CD4-positive, alpha-beta T cell treated with Interleukin-21 for 1 hour (primary cell): Measurements from ENCODE around the gene SMARCA2.
A peak's percentile ranks its signal among the peaks of the same experiment; 100 is the strongest.

ENCODE experiments used
- DNase-seq: peaks from one replicate; pipeline ENCODE4 v3.0.0-alpha.2; 2020

The SMARCA2 gene

GRCh38 chr9:2043243-2043642, 28.1 kb downstream of the SMARCA2 start:
- no peak for DNase-seq

- DNase-seq = no peak
Observed at GRCh38 chr9:2043881-2044462, 28.8 kb downstream of the SMARCA2 start.

DNA sequence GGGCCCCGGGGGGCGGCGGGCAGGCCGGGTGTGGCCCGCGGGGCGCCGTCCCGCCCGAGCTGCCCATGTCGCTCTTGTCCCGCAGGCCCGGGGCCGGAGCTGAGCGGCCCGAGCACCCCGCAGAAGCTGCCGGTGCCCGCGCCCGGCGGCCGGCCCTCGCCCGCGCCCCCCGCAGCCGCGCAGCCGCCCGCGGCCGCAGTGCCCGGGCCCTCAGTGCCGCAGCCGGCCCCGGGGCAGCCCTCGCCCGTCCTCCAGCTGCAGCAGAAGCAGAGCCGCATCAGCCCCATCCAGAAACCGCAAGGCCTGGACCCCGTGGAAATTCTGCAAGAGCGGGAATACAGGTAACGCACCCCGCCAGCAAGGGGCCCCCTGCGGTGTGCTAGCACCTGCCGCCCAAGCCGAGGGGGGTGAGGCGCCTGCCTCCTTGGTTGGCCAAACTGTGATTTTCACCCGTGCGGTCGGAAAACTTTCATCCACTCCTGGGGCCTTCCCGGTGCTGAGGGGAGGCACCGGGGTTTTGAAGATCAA, 32.1 kb downstream of the SMARCA2 start:
- DNase-seq = no peak

- no peak for DNase-seq
Observed at GRCh38 chr9:2047916-2048315, 32.8 kb downstream of the SMARCA2 start.

DNA sequence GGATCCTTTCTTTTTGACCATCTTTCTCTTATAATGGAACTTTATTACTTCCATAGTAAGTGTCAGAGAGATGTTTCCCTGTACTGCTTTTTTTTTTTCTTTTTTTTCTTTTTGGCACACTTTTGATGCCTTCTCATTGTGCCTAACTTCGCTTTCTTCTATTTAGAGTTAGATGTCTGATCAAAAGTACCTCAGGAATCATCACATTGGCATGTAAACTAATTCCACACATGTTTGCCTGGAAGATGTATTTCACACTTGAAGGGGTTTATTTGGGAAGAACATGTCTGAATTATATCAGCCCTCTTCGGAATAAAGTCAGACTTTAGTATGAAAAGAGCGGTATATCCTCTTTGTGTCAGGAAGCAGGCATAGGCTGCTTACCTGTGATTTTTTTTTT, 35.1 kb downstream of the SMARCA2 start:
- DNase-seq = no peak

DNA sequence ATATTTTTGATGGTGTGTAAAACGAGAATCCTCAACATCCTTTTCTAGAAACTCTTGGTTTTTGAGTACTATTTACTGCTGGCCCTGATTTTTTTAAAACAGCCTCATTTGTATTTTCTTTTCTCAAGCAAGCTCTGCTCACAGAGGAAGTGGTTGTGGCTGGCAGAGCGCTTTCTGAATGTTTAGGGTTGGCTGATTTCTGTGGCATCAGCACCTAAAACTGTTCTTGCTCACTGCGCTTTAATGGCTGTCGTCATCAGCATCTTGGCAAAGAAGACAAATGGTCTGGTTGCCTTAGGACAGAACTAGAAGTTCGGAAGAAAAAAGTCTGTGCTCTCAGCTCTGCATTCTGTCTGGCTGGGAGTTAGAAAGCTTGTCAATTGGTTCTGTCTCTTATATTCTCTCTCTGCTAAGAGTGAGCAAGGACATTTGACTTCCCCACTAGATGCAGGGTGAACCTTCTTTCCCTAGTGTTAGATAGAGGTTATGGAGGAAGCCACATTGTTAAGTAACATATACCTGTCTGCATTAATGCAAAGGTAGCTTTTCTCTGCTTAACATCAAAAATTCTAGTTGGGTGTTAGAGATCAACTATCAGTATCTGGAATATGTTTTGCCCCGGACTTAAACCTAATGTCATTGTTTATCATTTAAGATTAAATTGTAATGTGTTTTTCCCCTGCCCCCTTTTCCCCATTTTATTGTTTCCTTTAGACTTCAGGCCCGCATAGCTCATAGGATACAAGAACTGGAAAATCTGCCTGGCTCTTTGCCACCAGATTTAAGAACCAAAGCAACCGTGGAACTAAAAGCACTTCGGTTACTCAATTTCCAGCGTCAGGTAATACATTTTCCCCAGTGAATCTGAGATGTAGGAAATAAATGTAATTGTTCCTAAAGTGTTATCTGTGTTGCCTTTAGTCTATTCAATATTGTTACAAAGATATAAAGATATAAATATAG, 39.0 kb downstream of the SMARCA2 start:
- peak; percentile 81 for DNase-seq

DNA sequence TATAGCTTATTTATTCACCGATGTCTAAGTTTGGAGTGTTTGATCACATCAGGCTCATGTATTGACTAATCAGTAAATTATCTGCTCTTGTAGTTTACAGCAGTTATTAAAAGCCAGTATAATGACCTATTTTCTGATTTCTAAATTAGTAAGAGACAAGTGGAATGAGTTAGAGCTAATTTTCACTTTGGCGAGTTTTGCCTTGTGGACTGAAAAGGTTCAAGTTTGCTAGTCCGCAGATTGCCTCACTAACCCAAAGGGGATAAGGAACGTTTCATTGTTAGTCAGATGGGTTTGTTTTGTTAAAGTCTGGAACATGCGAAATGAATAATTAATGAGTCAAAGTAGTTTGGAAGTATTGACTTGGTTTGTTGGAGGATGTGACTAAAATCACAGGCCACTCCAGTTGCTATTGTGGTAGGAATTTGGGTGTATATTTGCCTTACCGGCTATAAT, 40.1 kb downstream of the SMARCA2 start:
- no peak for DNase-seq

GRCh38 chr9:2059274-2059929, 44.3 kb downstream of the SMARCA2 start:
- no peak for DNase-seq

GRCh38 chr9:2060424-2060823, 45.3 kb downstream of the SMARCA2 start:
- DNase-seq = no peak

- DNase-seq = no peak
Observed at GRCh38 chr9:2065704-2066103, 50.6 kb downstream of the SMARCA2 start.

- peak; percentile 44 for DNase-seq
Observed at GRCh38 chr9:2066312-2067273, 51.4 kb downstream of the SMARCA2 start.

DNA sequence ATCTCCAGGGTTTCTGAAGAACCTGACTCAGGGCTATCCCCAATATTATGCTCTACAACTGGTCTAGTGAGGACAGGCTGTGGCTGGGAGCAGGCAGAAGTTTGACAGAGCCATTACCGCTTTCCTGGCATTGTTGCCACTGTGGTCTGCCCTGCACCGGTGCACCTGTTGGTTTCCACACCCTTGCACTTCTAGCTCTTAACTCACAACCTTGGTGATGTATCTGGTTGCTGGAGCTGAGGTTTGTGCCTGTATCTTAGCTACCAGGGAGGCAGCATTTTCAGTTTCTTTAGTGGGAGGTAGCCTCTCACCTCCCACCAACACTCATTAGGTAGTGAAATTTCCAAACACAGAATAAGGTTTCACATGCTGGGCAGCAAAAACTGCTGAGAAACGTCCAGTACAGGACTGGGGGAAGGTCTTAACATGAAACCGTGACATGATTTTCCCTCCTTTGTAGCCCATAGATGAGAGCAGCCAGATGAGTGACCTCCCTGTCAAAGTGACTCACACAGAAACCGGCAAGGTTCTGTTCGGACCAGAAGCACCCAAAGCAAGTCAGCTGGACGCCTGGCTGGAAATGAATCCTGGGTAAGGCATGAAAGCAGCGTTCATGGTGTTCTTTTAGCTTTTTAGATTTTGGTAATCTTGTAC, 57.7 kb downstream of the SMARCA2 start:
- DNase-seq = no peak

- DNase-seq = no peak
Observed at GRCh38 chr9:2082772-2083171, 67.6 kb downstream of the SMARCA2 start.

- no peak for DNase-seq
Observed at GRCh38 chr9:2083479-2083878, 68.3 kb downstream of the SMARCA2 start.

- DNase-seq = no peak
Observed at GRCh38 chr9:2085716-2086115, 70.6 kb downstream of the SMARCA2 start.

DNA sequence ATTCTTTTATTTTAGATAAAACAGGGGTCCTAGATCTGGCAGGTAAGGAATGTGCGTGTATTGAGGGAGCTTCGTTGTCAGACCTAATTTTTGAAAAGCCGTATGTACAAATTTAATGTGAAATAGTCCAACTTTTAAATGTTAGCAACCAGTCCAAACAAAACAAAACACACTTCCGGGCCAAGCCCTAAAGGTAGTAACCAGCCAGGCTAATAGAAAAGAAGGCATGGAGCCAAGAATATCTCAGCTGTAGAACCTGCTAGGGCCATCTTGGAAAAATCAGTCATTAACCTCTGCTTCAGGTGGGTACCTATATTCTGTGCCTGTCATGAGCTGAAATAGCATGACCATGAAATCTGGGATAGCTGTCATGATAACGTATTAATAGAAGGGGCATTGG, 71.0 kb downstream of the SMARCA2 start:
- DNase-seq = no peak

GRCh38 chr9:2086971-2087370, 71.8 kb downstream of the SMARCA2 start:
- no peak for DNase-seq

GRCh38 chr9:2087500-2088313, 72.6 kb downstream of the SMARCA2 start:
- DNase-seq = peak; percentile 71

- DNase-seq = no peak
Observed at GRCh38 chr9:2093920-2094597, 78.9 kb downstream of the SMARCA2 start.

GRCh38 chr9:2096376-2096970, 81.3 kb downstream of the SMARCA2 start:
- no peak for DNase-seq
